Progenitor cell of endocrine pancreas (in vitro differentiated cells): ENCODE results near the gene POLL. TPM values are rescaled to one million over a fixed set of nuclear protein-coding genes. Genes with fewer than 3 reads are reported as not detected.
A peak's percentile ranks its signal among the peaks of the same experiment; 100 is the strongest.

ENCODE experiments used
- DNase-seq: peaks from one replicate; pipeline ENCODE4 v3.0.0; 2021; ENCODE audit warnings: low spot score; ENCODE audit not compliant: unreplicated experiment
- H3K27ac Mint-ChIP-seq: 2 replicates; pipeline ENCODE4 v1.8.0; 2021; ENCODE audit warnings: mild to moderate bottlenecking, moderate library complexity, mixed read lengths
- H3K27me3 Mint-ChIP-seq: 2 replicates; pipeline ENCODE4 v1.8.0; 2021; ENCODE audit warnings: mixed read lengths
- H3K36me3 Mint-ChIP-seq: 2 replicates; pipeline ENCODE4 v1.8.0; 2022; ENCODE audit warnings: mixed read lengths; ENCODE audit not compliant: insufficient read depth
- H3K4me1 Mint-ChIP-seq: 2 replicates; pipeline ENCODE4 v1.8.0; 2021; ENCODE audit warnings: low read depth, mixed read lengths
- H3K4me3 Mint-ChIP-seq: 2 replicates; pipeline ENCODE4 v1.8.0; 2021; ENCODE audit warnings: low read depth, mild to moderate bottlenecking, moderate library complexity, mixed read lengths
- H3K9me3 Mint-ChIP-seq: 2 replicates; pipeline ENCODE4 v1.8.0; 2021; ENCODE audit warnings: low read depth, mixed read lengths
- CTCF ChIP-seq: fragments of 200-600 bp; sonication (generic); IDR thresholded peaks from one replicate; pipeline ENCODE4 v1.5.0; 2021; ENCODE audit warnings: antibody characterized with exemption, mild to moderate bottlenecking; ENCODE audit not compliant: unreplicated experiment
- total RNA-seq: library from RNA; stranded (reverse); gene quantifications from 2 replicates; pipeline ENCODE4 v1.2.1, GENCODE V29; 2021

Gene POLL
- total RNA-seq, 1 donor from 2014 or later = 55.9 TPM

GRCh38 chr10:101625821-101626412 lies 37.9 kb upstream of the POLL start:
- no peak overlapping the region for H3K4me3 Mint-ChIP-seq
- H3K36me3 Mint-ChIP-seq = peaks cover 12% of the 10 kb centered on the region
- TF ChIP-seq CTCF = no peak

GRCh38 chr10:101624526-101625102 lies 36.6 kb upstream of the POLL start:
- Mint-ChIP-seq H3K27ac (no peak overlapping the region), H3K36me3 (peaks cover 13% of the 10 kb centered on the region), H3K27me3 (no peaks in the 10 kb centered on the region), H3K4me3 (no peak overlapping the region), H3K9me3 (no peaks in the 10 kb centered on the region), H3K4me1 (no peaks in the 10 kb centered on the region)
- no peak for TF ChIP-seq CTCF
- no peak for DNase-seq

More at GRCh38 chr10:101625821-101626412, 37.9 kb upstream of the POLL start:
- Mint-ChIP-seq H3K9me3 (no peaks in the 10 kb centered on the region), H3K4me1 (peaks cover 5% of the 10 kb centered on the region), H3K27me3 (no peaks in the 10 kb centered on the region), H3K27ac (no peak overlapping the region)
- no peak for DNase-seq

GRCh38 chr10:101623528-101623927 lies 35.5 kb upstream of the POLL start:
- H3K9me3 Mint-ChIP-seq = no peaks in the 10 kb centered on the region
- H3K27me3 Mint-ChIP-seq = no peaks in the 10 kb centered on the region
- no peak overlapping the region for H3K27ac Mint-ChIP-seq
- no peak for TF ChIP-seq CTCF
- no peak overlapping the region for H3K4me3 Mint-ChIP-seq
- no peaks in the 10 kb centered on the region for H3K4me1 Mint-ChIP-seq
- H3K36me3 Mint-ChIP-seq = peaks cover 13% of the 10 kb centered on the region
- DNase-seq = no peak

- no peak for TF ChIP-seq CTCF
- no peaks in the 10 kb centered on the region for H3K27me3 Mint-ChIP-seq
- H3K36me3 Mint-ChIP-seq = peaks cover 13% of the 10 kb centered on the region
- no peaks in the 10 kb centered on the region for H3K4me1 Mint-ChIP-seq
- H3K4me3 Mint-ChIP-seq = no peak overlapping the region
- H3K27ac Mint-ChIP-seq = peak overlapping the region; percentile 62
- no peaks in the 10 kb centered on the region for H3K9me3 Mint-ChIP-seq
- DNase-seq = no peak
Observed at GRCh38 chr10:101619983-101620382, 31.9 kb upstream of the POLL start.

- Mint-ChIP-seq H3K4me3 (no peak overlapping the region), H3K4me1 (no peaks in the 10 kb centered on the region), H3K27me3 (no peaks in the 10 kb centered on the region), H3K27ac (no peak overlapping the region), H3K9me3 (no peaks in the 10 kb centered on the region), H3K36me3 (peaks cover 13% of the 10 kb centered on the region)
- TF ChIP-seq CTCF = no peak
- no peak for DNase-seq
Observed at GRCh38 chr10:101618871-101619270, 30.8 kb upstream of the POLL start.
